GM21576 (cell line): ENCODE data around the gene ROGDI.

Source experiments
- ATAC-seq: cut with Tn5 transposase; IDR thresholded peaks from one replicate; pipeline ENCODE4 v1.9.1; 2021; ENCODE audit warnings: mild to moderate bottlenecking, moderate library complexity; ENCODE audit not compliant: unreplicated experiment

The ROGDI gene

DNA sequence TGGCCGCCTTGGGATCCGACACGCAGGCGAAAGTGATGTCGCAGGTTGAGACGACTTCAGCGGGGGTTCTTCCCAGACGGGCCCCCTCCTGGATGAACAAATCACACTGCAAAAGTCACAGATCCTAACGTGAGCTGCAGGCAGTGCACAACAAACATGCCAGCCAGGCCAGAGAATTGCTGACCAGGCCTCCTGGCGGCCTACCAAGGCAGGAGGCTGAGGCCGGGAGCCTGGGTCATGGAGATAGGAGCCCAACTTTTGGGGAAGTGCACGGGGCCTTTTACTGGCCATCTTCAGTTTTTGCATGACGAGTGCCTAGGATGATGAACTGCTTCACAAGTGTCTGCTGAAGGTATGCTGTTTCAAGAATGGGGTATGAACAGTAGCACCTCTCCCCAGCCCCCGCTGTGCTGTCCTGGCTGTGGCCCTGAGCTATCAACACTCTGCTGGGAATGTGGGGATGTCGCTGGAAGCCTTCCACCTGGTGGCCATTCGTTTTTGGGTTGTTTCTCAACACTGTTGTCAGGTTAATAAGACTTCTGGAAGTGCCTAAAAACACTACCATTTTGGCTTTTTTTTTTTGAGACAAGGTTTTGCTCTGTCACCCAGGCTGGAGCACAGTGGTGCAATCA is 12.2 kb upstream of the ROGDI start:
- no peak for ATAC-seq

DNA sequence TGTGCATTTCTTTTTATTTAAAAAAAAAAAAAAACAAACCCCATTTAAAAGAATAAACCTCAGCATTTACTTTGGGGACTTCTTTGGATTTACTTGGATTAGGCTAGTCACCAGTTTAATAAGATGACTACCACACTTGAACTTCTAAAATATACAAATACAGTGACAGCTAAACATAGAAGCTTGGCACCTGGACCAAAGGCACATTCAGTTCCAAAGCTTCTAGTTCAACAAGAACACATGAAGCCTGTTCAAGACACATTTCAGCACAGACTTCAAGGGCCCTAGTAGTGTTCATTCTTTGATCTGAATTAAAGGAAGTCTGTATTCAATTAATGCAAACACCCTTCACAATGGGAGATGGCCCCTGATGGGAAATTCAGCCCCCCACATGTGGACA is 11.6 kb upstream of the ROGDI start:
- ATAC-seq: no peak

DNA sequence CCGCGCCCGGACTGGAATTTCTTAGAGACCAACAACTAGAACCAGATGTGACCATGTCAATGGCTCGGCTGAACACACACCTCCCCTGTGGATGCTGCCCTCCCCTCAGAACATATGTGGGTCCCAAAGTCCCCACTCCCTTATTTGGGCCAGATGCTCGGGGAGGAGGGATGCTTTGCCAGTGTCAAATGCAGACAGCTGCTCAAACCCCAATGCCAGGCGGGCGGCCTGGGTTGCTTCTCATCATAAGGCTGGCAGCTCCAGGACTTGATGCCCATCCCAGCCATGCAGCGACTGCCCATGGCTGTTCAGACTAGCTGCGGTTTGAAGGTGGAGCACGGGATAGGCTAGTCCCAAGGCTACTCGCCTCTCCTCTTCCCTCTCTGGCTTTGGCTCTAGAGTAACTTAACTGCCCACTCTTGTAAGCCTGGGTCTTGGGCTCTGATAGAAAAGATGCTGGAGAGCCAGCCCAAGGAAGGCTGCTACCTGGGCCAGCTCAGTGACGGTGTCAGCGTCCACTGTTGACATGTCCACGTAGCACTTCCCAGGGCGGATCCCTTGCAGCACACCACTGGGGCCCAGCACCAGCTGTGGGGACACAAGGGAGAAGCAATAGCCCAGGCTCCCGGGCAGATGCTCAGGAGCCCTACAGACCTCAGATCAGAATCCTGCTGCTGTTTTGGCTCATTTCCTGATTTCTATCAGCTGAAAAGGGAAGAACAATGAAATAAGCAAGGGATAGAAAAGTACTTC is 11.0 kb upstream of the ROGDI start:
- no peak for ATAC-seq

DNA sequence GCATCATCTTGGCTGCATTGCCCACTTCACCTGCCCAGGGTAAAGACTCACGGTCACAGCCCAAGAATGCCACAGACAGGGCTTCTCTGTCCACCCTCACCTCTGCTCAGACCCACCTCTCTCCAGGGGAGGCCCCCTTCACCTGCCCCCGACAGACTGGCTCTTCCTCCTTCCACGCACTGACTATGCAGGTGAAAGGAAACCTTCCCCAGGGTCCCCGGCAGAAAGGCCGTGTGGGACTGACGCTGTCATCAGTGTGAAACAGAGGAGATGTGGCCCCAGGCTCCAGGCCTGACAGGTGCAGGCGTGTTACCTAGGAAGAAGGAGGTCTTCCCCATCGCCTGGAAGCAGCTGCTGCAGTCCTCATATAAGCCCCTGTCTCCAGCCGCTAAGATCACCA is 9.3 kb upstream of the ROGDI start:
- no peak for ATAC-seq

DNA sequence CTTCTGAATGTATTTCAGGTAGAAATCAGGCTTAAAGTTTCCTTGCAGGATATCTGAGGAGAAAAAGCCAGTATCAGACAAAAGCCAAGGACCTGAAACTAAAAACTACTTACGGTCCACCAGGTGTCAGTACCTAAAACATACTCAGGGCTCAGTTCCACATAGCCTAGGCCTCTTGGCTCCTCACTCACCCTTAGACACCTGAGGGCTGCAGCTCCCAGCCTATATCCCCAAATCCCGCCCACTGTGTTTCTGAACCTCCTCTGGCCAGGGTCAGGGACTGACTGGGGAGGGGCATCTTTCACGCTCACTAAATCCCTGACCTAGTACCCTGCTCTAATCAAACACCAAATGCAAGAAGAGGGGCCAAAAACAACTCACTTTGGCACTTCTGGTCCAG is 8.8 kb upstream of the ROGDI start:
- ATAC-seq: no peak

DNA sequence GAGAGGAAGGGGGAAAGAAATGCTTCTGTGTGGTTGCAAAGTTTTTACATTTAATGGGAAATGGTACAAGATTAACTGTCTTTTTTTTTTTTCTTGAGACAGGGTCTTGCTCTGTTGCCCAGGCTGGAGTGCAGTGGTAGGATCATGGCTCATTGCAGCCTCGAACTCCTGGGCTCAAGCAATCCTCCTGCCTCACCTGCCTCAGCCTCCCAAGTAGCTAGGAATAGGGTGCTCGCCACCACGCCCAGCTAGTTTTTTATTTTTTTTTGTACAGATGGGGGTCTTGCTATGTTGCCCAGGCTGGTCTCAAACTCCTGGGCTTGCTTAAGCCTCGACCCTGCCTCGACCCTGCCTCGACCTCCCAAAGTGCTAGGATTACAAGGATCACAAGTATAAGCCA is 3.8 kb upstream of the ROGDI start:
- ATAC-seq: no peak

DNA sequence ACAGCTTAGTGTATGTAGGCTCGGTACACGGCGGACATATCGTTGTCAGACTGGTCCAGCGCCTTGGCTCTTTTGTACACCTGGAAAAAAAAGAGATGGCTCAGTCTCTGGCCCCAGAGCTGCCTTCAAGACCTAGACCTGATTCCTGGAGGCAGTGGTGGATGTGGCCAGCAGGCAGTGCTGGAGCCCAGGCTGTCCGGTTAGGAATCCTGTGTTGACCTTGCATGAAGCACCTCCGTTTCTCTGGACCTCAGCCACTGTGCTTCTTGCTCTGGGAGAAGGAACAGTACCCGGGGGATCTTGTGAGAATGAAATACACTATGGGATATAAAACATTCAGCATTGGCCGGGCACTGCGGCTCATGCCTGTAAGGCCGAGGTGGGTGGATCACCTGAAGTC is 2.8 kb upstream of the ROGDI start:
- ATAC-seq: no peak

DNA sequence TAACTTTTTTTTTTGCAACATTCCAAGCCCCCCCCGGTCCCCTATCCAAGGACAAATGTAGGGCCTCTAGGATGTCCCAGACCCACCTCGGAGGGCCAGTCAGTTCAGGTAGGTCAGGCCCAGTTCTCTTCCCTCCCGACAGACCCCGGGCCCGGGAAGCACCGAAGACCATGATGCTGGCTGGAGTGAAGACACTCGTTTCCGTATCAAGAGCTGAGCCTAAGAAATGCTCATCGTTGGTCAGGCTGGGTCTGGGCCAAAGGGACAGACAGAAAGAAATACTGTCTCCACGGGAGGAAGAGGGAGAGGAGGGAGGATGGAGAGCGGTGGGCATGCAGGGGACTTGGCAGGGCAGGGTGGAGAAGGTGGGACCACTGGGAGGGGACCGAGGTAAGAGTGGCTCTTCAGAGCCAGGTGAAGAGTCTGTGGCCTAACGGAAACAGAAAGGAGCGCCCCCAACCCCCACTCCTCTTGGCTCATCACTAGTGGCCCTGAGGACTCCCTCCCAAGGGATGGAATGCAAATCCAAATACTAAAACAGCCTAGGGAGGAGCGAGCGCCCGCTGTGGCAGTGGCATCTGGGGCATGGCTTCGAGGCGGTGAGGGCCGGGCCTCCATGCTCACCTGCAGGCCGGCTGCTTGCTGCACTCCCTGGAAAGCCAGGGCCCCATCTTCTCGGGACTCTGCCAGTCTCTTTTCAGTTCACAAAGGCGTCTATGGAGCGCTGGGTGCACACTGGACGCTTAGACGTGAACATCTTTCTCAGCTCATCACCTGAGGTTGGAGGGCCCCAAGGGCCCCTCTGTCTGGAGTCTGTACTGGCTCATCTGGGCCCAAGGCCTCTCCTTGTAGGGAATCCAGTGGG is 1.7 kb upstream of the ROGDI start:
- ATAC-seq: no peak

DNA sequence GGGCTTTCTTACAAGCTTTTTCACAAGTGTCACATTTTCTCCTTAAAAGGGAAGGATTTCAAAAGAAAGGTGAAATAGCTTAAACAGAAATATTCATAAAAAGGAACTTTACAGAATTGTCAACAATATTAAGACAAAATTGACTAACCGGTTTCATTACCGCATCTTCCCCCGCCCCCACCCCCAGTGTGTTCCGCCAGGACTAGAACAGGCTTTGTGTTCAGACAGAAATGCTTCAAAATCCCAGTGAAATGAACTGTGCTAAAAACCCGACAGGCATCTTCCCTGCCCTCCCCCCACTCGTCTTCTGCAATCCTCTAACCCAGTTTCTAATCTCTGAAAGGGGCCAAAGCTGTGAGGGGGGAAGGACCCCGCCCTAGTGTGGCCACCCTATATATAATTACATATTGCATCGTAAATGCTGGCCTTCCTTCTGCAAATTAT is 990 bp upstream of the ROGDI start:
- no peak for ATAC-seq

DNA sequence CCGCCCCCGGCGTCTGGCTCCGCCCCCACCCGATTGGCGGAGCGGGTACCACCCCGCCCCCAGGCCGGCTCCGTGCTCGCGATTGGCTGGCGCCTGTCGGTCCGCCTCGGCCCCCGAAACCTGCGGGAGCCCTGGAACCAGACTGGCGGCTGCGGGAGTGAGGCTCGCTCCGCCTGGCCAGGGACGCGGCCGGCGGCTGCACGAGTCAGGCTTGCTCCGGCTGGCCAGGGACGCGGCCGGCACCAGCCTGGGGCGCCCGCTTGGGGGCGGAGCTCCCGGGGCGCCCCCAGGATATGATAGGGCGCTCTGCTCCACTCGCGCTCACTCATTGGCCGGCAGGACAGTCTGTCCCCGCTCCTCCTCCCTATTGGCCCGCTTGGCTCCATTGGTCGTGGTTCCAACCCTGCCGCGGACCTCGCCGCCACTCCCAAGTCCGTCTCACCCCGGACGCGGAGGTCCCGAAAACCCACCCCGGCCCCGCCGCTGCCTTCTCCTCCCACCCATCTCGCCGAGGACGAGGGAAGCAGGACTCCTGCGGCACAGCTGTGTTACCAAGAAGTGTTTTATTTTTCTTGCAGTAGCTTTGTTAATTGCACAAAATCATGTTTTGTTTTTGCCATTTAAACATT is 340 bp upstream of the ROGDI start:
- ATAC-seq: peak; percentile 88

DNA sequence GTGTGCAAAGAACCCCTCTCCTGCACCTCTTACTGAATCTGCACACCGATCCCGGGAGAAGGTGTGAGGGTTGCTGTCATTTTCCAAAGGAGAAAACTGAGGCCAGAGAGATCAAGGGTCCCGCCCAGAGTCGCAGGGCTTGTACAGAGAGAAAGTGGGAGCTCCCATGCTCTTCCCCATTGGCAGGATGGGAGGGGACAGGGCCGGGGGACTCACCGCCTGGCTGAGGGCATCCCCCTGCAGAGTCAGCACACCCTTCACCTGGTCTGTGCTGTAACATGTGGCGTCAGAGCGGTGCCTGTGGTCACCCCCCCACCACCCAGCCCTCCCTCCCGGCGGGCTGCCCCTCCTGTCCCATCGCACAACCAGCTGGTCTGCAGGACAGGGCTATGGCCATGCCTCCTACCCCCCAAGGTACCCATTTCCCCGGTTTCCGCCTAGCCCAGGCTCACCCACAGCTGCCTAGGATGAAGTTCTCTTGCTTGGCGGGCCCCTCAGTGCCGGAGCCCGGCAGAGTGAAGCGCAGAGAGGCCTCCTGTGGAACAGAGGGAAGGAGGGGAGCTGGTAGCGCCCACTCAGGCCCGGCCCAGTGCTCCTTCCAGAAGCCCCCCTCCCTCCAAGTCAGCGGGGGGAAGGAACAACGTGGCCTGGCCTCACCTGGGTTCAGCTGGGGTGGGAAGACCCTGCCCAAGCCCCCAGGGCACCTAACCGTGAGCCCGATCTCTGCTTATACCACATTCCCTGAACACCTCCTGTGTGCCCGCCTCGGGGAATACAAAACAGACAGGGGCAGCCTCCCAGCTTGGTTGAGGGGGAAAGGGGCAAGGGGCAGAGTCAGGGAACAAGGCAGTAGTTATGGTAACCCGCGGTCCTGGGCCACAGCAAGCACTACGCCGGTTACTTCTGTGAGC is 1.1 kb downstream of the ROGDI start:
- no peak for ATAC-seq

DNA sequence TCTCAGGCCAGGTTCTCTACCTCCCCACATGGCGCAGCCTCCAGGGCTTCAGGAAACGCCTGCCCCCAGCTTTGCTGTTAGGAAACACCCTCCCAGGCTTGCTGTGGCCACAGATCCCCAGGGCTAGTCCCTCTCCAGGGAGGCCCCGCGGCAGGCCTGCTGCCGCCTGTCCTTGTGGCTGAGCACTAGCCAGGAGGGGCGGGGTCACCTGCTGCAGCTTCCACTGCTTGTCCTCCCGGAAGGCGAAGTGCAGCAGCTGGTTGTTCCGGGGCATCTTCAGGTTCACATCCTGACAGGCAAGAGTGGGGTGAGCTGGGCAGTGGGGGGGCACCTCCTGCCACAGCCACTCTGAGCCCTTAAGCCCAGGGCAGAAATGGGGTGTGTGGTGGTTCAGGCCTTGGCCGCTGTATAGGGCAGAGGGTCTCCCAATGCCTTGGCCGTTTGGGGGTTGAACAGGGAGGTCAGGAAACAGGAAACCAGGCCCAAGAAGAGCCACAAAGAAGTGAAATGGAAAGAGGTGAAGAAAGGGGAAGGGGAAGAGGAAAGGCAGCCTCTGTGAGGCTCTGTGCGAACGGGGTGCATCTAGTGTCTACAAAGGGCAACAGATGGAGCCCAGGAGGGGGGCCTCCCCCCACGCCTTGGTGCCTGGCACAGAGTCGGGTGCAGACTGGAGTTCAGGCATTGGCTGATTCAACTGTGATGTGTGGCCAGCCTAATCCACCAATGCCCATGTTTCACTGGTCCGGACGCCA is 2.0 kb downstream of the ROGDI start:
- no peak for ATAC-seq

DNA sequence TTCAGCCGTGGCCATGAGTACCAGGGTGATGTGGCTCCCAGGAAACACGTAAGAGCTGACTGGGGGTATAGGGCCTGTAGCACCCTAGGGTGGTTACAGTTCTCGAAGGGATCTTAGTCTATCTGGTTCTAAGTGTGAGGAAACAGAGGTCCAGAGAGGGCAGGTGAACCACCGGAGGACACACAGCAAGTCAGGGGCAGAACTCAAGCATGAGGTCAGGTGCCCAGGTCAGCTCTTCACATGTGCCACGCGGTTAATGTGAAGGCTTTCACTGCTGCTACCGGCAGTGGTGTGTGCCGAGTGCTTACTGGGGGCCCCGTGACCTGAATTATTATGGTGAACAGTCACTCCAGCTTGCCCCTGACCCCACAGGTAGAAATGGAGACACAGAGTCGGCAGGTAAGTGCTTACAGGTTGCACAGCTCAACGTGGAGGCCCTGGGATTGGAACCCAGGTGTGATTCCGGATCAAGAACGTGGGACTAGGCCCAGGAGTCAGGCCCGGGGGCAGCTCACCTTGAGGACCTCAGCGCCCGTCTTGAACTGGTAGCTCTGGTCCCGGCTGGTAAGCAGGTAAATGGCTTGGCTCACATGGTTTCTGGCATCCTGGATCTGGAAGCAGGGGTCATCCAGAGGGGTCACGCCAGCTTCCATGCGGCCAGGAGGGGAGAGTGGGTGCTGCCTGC is 3.1 kb downstream of the ROGDI start:
- ATAC-seq: no peak

DNA sequence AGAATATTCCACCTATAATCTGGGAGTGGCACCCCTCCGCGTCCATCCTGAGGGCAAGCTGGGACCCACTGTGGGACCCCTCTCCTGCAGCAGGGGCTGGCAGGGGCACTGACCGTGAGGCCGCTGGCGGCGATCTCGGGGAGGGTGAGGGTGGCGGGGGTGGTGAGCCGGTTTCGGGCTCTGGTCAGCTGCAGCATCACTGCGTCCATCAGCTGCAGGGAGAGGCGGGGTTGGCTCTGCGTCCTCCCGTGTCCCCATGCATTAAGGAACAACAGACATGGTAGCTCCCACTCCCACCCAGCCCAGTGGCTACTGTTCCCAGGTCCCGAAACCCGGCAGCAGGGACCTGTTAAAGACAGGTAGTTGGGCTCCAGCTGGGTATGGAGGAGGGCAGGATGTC is 4.0 kb downstream of the ROGDI start:
- no peak for ATAC-seq

DNA sequence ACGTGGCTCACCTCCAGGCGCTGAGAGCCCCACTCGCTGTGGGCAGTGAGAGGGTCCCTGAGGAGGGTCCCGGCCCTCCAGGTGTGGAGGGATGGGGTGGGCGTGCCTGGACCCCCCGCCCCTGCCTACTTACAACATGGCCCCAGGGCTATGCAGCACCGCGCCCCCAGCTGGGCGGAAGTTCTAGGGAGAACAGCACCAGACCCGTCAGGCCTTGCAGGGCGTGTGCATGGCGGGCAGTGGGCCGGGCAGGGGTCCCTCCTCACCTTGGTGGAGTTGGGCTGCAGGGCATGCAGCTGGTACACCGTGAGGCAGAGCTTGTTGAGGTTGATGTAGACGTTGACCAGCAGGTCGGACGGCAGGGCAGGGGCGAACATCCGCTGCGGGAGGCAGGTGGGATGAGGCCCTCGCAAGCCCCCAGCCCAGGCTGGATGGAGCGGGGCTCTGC is 4.6 kb downstream of the ROGDI start:
- ATAC-seq: no peak

DNA sequence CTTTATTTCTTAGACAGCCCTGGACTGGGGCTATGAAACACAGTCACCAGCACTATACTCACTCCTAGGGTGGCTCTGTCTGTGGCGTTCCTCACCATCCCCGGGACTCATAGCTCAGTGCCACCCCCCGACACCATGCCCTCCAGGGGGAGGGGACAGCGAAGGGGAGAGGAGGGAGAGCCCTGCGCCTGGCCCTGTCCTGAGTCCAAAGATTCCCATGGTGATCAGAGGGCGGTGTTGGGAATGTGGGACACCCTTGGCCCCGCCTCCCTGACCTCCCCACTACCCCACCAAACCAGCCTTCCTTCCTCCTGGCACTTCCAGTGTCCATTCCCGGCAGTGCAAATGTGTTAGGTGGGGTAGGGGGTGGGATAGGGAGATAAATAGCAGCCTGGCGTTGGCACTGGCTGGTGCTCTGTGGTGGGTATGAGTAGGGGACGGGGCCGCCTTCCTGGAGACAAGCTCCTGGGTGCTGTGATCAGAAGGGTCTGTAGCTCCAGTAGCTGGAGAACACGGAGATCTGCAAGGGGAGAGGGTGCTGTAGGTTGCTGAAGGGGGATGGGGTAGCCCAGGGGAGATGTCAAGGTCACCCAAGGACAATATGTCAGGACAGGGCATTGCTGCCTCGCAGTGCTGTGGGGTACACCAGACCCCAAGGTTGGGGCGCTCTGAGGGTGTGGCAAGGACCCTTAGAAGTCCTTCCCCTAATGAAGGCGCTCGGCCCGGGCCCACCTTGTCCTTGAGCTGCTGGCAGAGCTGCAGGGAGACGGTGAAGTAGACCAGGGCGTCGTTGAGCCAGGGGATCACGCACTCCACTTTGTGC is 5.2 kb downstream of the ROGDI start:
- no peak for ATAC-seq

DNA sequence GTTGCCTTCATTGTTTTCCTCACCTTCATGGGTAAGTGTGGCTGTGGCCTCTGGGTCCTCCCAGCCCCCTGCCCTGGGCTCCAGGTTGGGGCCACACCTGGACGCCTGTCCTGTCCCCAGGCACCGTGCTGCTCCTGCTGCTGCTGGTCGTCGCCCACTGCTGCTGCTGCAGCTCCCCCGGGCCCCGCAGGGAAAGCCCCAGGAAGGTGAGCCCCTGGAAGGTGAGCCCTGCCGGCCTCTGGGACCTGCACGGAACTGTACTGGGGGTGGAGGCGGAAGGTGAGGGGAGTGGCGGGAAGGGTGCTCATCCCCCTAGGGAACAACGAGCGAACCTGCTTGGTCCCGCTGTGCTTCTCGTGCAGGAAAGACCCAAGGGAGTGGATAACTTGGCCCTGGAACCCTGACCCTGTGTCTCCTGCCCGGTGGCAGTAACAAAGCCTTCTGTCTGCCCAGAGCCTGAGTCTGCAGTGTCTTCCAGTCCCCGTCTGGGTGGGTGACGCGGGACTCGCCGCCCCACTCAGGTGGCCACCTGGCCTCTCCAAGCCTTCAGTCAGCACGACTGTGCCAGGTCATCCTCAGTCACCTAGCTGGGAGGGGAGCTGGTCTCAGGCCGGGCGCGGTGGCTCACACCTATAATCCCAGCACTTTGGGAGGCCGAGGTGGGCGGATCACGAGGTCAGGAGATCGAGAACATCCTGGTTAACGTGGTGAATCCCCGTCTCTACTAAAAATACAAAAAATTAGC is 6.4 kb downstream of the ROGDI start:
- ATAC-seq: no peak
